ENCODE measurements around the gene OR13A1.
"Not testable (repeated sequence)": the region's sequence is repeated elsewhere in the genome, so short reads cannot be mapped to it uniquely, and the experiment has no call there.

OR13A1 gene, protein sequence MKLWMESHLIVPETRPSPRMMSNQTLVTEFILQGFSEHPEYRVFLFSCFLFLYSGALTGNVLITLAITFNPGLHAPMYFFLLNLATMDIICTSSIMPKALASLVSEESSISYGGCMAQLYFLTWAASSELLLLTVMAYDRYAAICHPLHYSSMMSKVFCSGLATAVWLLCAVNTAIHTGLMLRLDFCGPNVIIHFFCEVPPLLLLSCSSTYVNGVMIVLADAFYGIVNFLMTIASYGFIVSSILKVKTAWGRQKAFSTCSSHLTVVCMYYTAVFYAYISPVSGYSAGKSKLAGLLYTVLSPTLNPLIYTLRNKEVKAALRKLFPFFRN

DNA sequence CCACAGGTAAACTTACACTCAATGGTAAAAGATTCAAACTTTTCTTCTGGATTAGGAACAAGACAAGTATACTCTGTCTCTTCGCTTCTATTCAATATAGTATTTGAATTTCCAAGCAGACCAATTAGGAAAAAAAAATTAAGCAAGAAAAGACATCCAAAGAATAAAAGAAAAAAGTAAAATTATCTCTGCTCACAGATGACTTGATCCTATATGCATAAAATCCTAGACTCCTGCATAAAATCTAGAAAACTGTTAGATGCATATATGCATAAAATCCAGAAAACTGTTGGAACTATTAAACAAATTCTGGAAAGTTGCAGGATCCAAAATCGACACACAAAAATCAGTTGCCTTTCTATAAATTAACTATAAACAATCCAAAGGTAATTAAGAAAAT lies at the start of gene OR13A1:
Gene OR13A1 (minus strand): TSS at position 101 of the 400 bp plus-strand sequence. CDS start 11,186 bp downstream, outside the sequence.
- no peak for DNase-seq (ENCODE audit: extremely low read depth in 1 of 2, low read depth in 1 of 2)

DNA sequence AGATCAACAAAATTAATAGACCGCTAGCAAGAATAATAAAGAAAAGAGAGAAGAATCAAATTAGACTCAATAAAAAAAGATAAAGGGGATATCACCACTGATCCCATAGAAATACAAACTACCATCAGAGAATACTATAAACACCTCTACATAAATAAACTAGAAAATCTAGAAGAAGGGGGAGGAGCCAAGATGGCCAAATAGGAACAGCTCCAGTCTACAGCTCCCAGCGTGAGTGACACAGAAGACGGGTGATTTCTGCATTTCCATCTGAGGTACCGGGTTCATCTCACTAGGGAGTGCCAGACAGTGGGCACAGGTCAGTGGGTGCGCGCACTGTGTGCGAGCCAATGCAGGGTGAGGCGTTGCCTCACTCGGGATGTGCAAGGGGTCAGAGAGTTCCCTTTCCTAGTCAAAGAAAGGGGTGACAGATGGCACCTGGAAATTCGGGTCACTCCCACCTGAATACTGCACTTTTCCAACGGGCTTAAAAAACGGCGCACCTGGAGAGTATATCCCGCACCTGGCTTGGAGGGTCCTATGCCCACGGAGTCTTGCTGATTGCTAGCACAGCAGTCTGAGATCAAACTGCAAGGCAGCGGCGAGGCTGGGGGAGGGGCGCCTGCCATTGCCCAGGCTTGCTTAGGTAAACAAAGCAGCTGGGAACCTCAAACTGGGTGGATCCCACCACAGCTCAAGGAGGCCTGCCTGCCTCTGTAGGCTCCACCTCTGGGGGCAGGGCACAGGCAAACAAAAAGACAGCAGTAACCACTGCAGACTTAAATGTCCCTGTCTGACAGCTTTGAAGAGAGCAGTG lies 46.8 kb upstream of the OR13A1 start:
- DNase-seq (ENCODE audit: extremely low read depth in 1 of 2, low read depth in 1 of 2): not testable (repeated sequence)

- not testable (repeated sequence) for DNase-seq (ENCODE audit: extremely low read depth in 1 of 2, low read depth in 1 of 2)
These were observed 43.6 kb upstream of the OR13A1 start for GRCh38 chr10:45358961-45359360.

GRCh38 chr10:45355494-45355893 lies 40.1 kb upstream of the OR13A1 start:
- no peak for DNase-seq (ENCODE audit: extremely low read depth in 1 of 2, low read depth in 1 of 2)

GRCh38 chr10:45354261-45354660 lies 38.9 kb upstream of the OR13A1 start:
- no peak for DNase-seq (ENCODE audit: extremely low read depth in 1 of 2, low read depth in 1 of 2)

DNA sequence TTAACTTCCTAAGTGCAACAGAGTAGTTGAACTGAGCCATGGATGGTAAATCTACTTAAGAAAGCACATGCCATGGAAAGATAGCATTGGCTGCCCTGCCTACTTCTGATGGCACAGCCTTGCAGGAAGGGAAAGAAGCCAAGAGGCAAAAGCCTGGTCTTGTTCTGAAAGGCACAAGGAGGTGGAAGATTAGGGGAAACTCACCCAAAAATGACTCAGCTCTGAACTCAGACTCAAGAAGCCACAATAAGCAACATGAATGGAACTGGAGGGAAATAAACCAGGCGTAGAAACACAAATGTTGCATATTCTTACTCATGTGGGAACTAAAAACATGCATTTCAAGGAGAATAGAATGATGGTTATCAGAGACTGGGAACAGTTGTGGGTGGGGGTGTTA lies 37.8 kb upstream of the OR13A1 start:
- no peak for DNase-seq (ENCODE audit: extremely low read depth in 1 of 2, low read depth in 1 of 2)

GRCh38 chr10:45348196-45348765 lies 32.9 kb upstream of the OR13A1 start:
- not testable (repeated sequence) for DNase-seq (ENCODE audit: extremely low read depth in 1 of 2, low read depth in 1 of 2)

DNA sequence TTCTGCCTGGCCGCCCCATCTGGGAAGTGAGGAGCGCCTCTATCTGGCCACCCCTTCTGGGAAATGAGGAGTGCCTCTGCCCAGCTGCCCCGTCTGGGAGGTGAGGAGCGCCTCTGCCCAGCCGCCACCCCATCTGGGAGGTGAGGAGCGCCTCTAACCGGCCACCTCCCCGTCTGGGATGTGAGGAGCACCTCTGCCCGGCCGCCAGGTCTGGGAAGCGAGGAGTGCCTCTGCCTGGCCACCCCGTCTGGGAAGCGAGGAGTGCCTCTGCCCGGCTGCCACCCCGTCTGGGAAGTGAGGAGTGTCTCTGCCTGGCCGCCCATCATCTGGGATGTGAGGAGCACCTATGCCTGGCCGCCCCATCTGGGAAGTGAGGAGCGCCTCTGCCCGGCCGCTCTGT lies 32.1 kb upstream of the OR13A1 start:
- DNase-seq (ENCODE audit: extremely low read depth in 1 of 2, low read depth in 1 of 2): not testable (repeated sequence)

DNA sequence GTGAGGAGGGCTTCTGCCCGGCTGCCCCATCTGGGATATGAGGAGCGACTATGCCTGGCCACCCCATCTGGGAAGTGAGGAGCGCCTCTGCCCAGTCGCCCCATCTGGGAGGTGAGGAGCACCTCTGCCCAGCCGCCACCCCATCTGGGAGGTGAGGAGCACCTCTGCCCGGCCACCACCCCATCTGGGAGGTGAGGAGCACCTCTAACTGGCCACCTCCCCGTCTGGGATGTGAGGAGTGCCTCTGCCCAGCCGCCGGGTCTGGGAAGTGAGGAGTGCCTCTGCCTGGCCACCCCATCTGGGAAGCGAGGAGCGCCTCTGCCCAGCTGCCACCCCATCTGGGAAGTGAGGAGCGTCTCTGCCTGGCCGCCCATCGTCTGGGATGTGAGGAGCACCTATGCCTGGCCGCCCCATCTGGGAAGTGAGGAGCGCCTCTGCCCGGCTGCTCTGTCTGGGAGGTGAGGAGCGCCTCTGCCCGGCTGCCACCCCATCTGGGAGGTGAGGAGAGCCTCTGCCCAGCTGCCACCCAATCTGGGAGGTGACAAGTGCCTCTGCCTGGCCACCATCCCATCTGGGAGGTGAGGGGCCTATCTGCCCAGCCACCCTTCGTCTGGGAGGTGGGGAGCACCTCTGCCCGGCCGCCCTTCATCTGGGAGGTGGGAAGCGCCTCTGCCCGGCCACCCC lies 31.4 kb upstream of the OR13A1 start:
- not testable (repeated sequence) for DNase-seq (ENCODE audit: extremely low read depth in 1 of 2, low read depth in 1 of 2)

DNA sequence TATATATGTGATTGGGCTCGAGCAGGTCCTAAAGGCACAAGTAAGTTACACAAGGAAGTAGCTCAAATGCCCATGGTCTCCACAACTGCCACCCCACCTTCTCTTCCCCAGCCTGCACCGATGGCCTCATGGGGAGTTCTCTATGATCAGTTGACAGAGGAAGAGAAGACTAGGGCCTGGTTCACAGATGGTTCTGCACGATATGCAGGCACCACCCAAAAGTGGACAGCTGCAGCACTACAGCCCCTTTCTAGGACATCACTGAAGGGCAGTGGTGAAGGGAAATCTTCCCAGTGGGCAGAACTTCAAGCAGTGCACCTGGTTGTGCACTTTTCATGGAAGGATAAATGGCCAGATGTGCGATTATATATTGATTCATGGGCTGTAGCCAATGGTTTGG lies 25.0 kb upstream of the OR13A1 start:
- DNase-seq (ENCODE audit: extremely low read depth in 1 of 2, low read depth in 1 of 2): not testable (repeated sequence)

GRCh38 chr10:45339894-45340293 lies 24.5 kb upstream of the OR13A1 start:
- no peak for DNase-seq (ENCODE audit: extremely low read depth in 1 of 2, low read depth in 1 of 2)

- DNase-seq (ENCODE audit: extremely low read depth in 1 of 2, low read depth in 1 of 2): not testable (repeated sequence)
These were observed 16.4 kb upstream of the OR13A1 start for GRCh38 chr10:45331824-45332223.

- DNase-seq (ENCODE audit: extremely low read depth in 1 of 2, low read depth in 1 of 2): not testable (repeated sequence)
These were observed 11.5 kb upstream of the OR13A1 start for GRCh38 chr10:45326864-45327263.

DNA sequence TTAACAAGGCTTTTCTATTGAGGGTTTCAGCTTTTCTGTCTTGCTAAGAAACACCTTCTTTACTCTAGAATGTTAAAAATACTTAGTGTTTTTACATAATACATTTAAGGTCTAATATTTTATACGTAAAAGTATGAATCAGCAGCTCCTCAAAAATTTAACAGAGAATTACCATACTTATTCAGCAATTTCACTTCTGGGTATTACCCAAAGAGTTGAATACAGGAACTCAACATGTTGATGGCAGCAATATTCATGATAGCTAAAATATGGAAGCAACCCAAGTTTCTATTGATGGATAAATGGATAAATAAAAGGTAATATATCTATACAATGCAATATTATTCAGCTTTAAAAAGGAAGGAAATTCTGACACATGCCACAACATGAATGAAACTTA lies 9.7 kb upstream of the OR13A1 start:
- DNase-seq (ENCODE audit: extremely low read depth in 1 of 2, low read depth in 1 of 2): no peak

- no peak for DNase-seq (ENCODE audit: extremely low read depth in 1 of 2, low read depth in 1 of 2)
These were observed 4.3 kb upstream of the OR13A1 start for GRCh38 chr10:45319702-45320101.

- no peak for DNase-seq (ENCODE audit: extremely low read depth in 1 of 2, low read depth in 1 of 2)
These were observed 2.0 kb downstream of the OR13A1 start for GRCh38 chr10:45313264-45313873.

- DNase-seq (ENCODE audit: extremely low read depth in 1 of 2, low read depth in 1 of 2): no peak
These were observed 6.7 kb downstream of the OR13A1 start for GRCh38 chr10:45308707-45309106.

- no peak for DNase-seq (ENCODE audit: extremely low read depth in 1 of 2, low read depth in 1 of 2)
These were observed 12.8 kb downstream of the OR13A1 start for GRCh38 chr10:45302573-45302972.

GRCh38 chr10:45298341-45298955 lies 17.0 kb downstream of the OR13A1 start:
- DNase-seq (ENCODE audit: extremely low read depth in 1 of 2, low read depth in 1 of 2): not testable (repeated sequence)

DNA sequence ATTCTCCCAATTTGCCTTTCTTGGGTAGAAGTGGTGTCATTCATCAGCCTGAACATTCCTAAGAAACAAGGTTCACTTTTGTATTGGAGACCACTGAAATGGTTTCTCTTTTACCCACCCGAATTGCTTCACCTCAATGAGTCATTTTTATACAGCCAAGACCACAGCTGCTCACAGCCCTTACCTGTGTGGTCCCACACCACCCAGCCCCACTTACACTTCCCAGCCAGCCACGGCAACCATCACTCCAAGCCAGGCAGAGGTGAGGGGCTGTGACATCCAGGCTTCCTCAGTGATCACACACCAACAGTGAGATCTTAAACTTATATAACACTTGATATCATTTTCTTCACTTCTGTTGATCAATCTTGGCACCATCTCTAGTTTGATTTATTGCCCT lies 20.7 kb downstream of the OR13A1 start:
- DNase-seq (ENCODE audit: extremely low read depth in 1 of 2, low read depth in 1 of 2): no peak

Data from stimulated activated CD8-positive, alpha-beta memory T cell treated with anti-CD3 and anti-CD28 coated beads, Interleukin-7, amount 100 ng/mL, for 48 hours (primary cell).